SK-N-SH treated with all-trans-retinoic acid at 6 μM for 48 hours (cell line): Measurements from ENCODE around the gene OSBPL5.

Experiments used
- ATAC-seq: fragments of 200-7000 bp; cut with Tn5 transposase; 3 replicates; pipeline ENCODE4 v1.9.1; 2020; ENCODE audit warnings: mild to moderate bottlenecking, moderate library complexity
- ARNTL ChIP-seq: fragments of 450-650 bp; formaldehyde crosslinking; IDR thresholded peaks from 2 replicates; pipeline ENCODE4 v1.5.0; 2020; ENCODE audit warnings: low read depth, mild to moderate bottlenecking, moderate library complexity, borderline replicate concordance
- BACH2 ChIP-seq: fragments of 250-450 bp; sonication (Bioruptor Pico); IDR thresholded peaks from 2 replicates; pipeline ENCODE4 v1.9.0; 2021; ENCODE audit warnings: mild to moderate bottlenecking, borderline replicate concordance
- CSDC2 ChIP-seq: fragments of 250-450 bp; sonication (Bioruptor Pico); IDR thresholded peaks from 2 replicates; pipeline ENCODE4 v1.5.0; 2020; ENCODE audit warnings: mild to moderate bottlenecking, moderate library complexity
- CSRNP3 ChIP-seq: fragments of 250-450 bp; sonication (Bioruptor Pico); IDR thresholded peaks from 2 replicates; pipeline ENCODE4 v1.5.1; 2021; ENCODE audit warnings: mild to moderate bottlenecking, moderate library complexity
- ESRRG ChIP-seq: fragments of 250-450 bp; sonication (Bioruptor Pico); IDR thresholded peaks from 2 replicates; pipeline ENCODE4 v1.6.1; 2021; ENCODE audit warnings: mild to moderate bottlenecking
- GLIS3 ChIP-seq: fragments of 250-450 bp; sonication (Bioruptor Pico); IDR thresholded peaks from 2 replicates; pipeline ENCODE4 v1.5.0; 2020; ENCODE audit warnings: mild to moderate bottlenecking, moderate library complexity
- ISL1 ChIP-seq: fragments of 250-450 bp; sonication (Bioruptor Pico); IDR thresholded peaks from 2 replicates; pipeline ENCODE4 v2.1.2; 2022; ENCODE audit warnings: mild to moderate bottlenecking, moderate library complexity
- OSR1 ChIP-seq: fragments of 250-450 bp; sonication (Bioruptor Pico); IDR thresholded peaks from 2 replicates; pipeline ENCODE4 v1.8.0; 2022; ENCODE audit warnings: moderate library complexity, mild to moderate bottlenecking, inconsistent platforms
- PATZ1 ChIP-seq: fragments of 250-450 bp; sonication (Bioruptor Pico); IDR thresholded peaks from 2 replicates; pipeline ENCODE4 v1.8.0; 2020; ENCODE audit warnings: mild to moderate bottlenecking, moderate library complexity, borderline replicate concordance
- PPARA ChIP-seq: fragments of 250-450 bp; sonication (Bioruptor Pico); IDR thresholded peaks from 2 replicates; pipeline ENCODE4 v1.5.0; 2020; ENCODE audit warnings: mild to moderate bottlenecking, borderline replicate concordance
- RARB ChIP-seq: fragments of 250-450 bp; sonication (Bioruptor Pico); IDR thresholded peaks from 2 replicates; pipeline ENCODE4 v1.8.0; 2021; ENCODE audit warnings: mild to moderate bottlenecking, moderate library complexity
- SNAI2 ChIP-seq: fragments of 250-450 bp; sonication (Bioruptor Pico); IDR thresholded peaks from 2 replicates; pipeline ENCODE4 v1.5.0; 2020; ENCODE audit warnings: mild to moderate bottlenecking, moderate library complexity
- TCF4 ChIP-seq: fragments of 250-450 bp; sonication (Bioruptor Pico); IDR thresholded peaks from 2 replicates; pipeline ENCODE4 v1.8.0; 2021; ENCODE audit warnings: mild to moderate bottlenecking, moderate library complexity, borderline replicate concordance
- TOX ChIP-seq: fragments of 250-450 bp; sonication (Bioruptor Pico); IDR thresholded peaks from 2 replicates; pipeline ENCODE4 v1.8.0; 2021; ENCODE audit warnings: mild to moderate bottlenecking, moderate library complexity, borderline replicate concordance
- ZC3H10 ChIP-seq: fragments of 250-450 bp; sonication (Bioruptor Pico); IDR thresholded peaks from 2 replicates; pipeline ENCODE4 v1.5.1; 2021; ENCODE audit warnings: mild to moderate bottlenecking, moderate library complexity
- ZFP30 ChIP-seq: fragments of 450-650 bp; formaldehyde crosslinking; IDR thresholded peaks from 2 replicates; pipeline ENCODE4 v1.5.0; 2022; ENCODE audit warnings: mild to moderate bottlenecking, moderate library complexity
- ZNF565 ChIP-seq: fragments of 450-650 bp; formaldehyde crosslinking; conservative IDR thresholded peaks from 2 replicates; pipeline ENCODE4 v1.5.0; 2020; ENCODE audit warnings: low read depth, mild to moderate bottlenecking, moderate library complexity
- ZNF70 ChIP-seq: fragments of 450-650 bp; formaldehyde crosslinking; IDR thresholded peaks from 2 replicates; pipeline ENCODE4 v1.5.0; 2020; ENCODE audit warnings: mild to moderate bottlenecking, moderate library complexity
- ZNF8 ChIP-seq: fragments of 450-650 bp; formaldehyde crosslinking; IDR thresholded peaks from 2 replicates; pipeline ENCODE4 v1.5.0; 2020; ENCODE audit warnings: mild to moderate bottlenecking, moderate library complexity
- TF ChIP-seq, protein P1 (sequence below): fragments of 250-450 bp; sonication (Bioruptor Pico); IDR thresholded peaks from 2 replicates; pipeline ENCODE4 v1.5.1; 2020; ENCODE audit warnings: low read depth, mild to moderate bottlenecking, moderate library complexity
- TF ChIP-seq, protein P2 (sequence below): fragments of 250-450 bp; sonication (Bioruptor Pico); IDR thresholded peaks from 2 replicates; pipeline ENCODE4 v1.8.0; 2021; ENCODE audit warnings: low read depth, mild to moderate bottlenecking, moderate library complexity, borderline replicate concordance

Gene OSBPL5

GRCh38 chr11:3089236-3090061 lies 75.7 kb downstream of the OSBPL5 start:
- TF ChIP-seq CSRNP3 (CRISPR knock-in tag): no peak
- TF ChIP-seq GLIS3 (CRISPR knock-in tag): no peak
- TF ChIP-seq TOX: no peak
- TF ChIP-seq ZNF8: no peak
- no peak for TF ChIP-seq ZC3H10
- TF ChIP-seq SNAI2 (CRISPR knock-in tag): no peak
- no peak for TF ChIP-seq CSDC2 (CRISPR knock-in tag)
- TF ChIP-seq ZNF565: no peak
- no peak for ATAC-seq

- TF ChIP-seq ARNTL: no peak
- TF ChIP-seq, protein P1, sequence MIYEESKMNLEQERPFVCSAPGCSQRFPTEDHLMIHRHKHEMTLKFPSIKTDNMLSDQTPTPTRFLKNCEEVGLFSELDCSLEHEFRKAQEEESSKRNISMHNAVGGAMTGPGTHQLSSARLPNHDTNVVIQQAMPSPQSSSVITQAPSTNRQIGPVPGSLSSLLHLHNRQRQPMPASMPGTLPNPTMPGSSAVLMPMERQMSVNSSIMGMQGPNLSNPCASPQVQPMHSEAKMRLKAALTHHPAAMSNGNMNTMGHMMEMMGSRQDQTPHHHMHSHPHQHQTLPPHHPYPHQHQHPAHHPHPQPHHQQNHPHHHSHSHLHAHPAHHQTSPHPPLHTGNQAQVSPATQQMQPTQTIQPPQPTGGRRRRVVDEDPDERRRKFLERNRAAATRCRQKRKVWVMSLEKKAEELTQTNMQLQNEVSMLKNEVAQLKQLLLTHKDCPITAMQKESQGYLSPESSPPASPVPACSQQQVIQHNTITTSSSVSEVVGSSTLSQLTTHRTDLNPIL: no peak
- TF ChIP-seq CSDC2 (CRISPR knock-in tag): no peak
- TF ChIP-seq ZNF8: no peak
- TF ChIP-seq ZFP30: no peak
- no peak for TF ChIP-seq TOX
- no peak for TF ChIP-seq ZNF70 (CRISPR knock-in tag)
- no peak for TF ChIP-seq RARB (CRISPR knock-in tag)
- no peak for TF ChIP-seq OSR1 (CRISPR knock-in tag)
- TF ChIP-seq GLIS3 (CRISPR knock-in tag): no peak
- TF ChIP-seq, protein P2, sequence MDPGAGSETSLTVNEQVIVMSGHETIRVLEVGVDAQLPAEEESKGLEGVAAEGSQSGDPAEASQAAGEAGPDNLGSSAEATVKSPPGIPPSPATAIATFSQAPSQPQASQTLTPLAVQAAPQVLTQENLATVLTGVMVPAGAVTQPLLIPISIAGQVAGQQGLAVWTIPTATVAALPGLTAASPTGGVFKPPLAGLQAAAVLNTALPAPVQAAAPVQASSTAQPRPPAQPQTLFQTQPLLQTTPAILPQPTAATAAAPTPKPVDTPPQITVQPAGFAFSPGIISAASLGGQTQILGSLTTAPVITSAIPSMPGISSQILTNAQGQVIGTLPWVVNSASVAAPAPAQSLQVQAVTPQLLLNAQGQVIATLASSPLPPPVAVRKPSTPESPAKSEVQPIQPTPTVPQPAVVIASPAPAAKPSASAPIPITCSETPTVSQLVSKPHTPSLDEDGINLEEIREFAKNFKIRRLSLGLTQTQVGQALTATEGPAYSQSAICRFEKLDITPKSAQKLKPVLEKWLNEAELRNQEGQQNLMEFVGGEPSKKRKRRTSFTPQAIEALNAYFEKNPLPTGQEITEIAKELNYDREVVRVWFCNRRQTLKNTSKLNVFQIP (CRISPR knock-in tag): no peak
- no peak for TF ChIP-seq ZC3H10
- TF ChIP-seq PATZ1 (CRISPR knock-in tag): no peak
- ATAC-seq: no peak
These were observed 76.3 kb downstream of the OSBPL5 start for GRCh38 chr11:3088806-3089205.

GRCh38 chr11:3087821-3088800 lies 77.0 kb downstream of the OSBPL5 start:
- ATAC-seq: no peak
- no peak for TF ChIP-seq ZNF565
- no peak for TF ChIP-seq CSDC2 (CRISPR knock-in tag)
- no peak for TF ChIP-seq ESRRG (CRISPR knock-in tag)
- TF ChIP-seq OSR1 (CRISPR knock-in tag): no peak
- no peak for TF ChIP-seq ZC3H10
- no peak for TF ChIP-seq ISL1 (CRISPR knock-in tag)
- TF ChIP-seq PATZ1 (CRISPR knock-in tag): no peak
- TF ChIP-seq ZFP30: no peak
- TF ChIP-seq, protein P2 (CRISPR knock-in tag): no peak
- TF ChIP-seq RARB (CRISPR knock-in tag): no peak
- TF ChIP-seq BACH2: no peak
- TF ChIP-seq PPARA (CRISPR knock-in tag): no peak
- TF ChIP-seq GLIS3 (CRISPR knock-in tag): no peak
- no peak for TF ChIP-seq TCF4 (CRISPR knock-in tag)
- TF ChIP-seq, protein P1: no peak
